HCT116 (cell line): ENCODE data around the gene C1orf35. TPM values are rescaled to one million over a fixed set of nuclear protein-coding genes. Genes with fewer than 3 reads are reported as not detected.

ENCODE experiments used
- ATAC-seq: fragments of 200-7000 bp; cut with Tn5 transposase; 2 replicates; pipeline ENCODE4 v1.9.1; 2020; ENCODE audit warnings: mild to moderate bottlenecking, moderate library complexity
- BruUV-seq: library from RNA; stranded (reverse); fragments of 400-500 nt; replicated peaks from 2 replicates; lab custom pipeline; 2021; lab: Mats Ljungman, UMichigan
- CTCF ChIA-PET: fragments of 300-600 bp; sonication (Branson Sonifier 250); formaldehyde crosslinking; loops from one replicate; lab custom pipeline; 2021; ENCODE audit warnings: antibody characterized with exemption; lab: Charles Lee
- POLR2A ChIA-PET: fragments of 300-600, 350-600 bp; sonication (Branson Sonifier 250); formaldehyde crosslinking; loops from one replicate; lab custom pipeline; 2021; ENCODE audit warnings: antibody characterized with exemption; lab: Charles Lee
- RAD21 ChIA-PET, 2 experiments: fragments of 300-600 bp; sonication (Branson Sonifier 250); formaldehyde crosslinking; loops; one replicate each; lab custom pipeline; 2023; ENCODE audit warnings: low total read pairs in 2 of 2; ENCODE audit not compliant: uncharacterized antibody in 2 of 2, unreplicated experiment in 2 of 2, low non-redundant PET in 1 of 2; lab: Charles Lee
- DNase-seq: peaks from one replicate; pipeline ENCODE4 v3.0.0-alpha.2; 2010; ENCODE audit warnings: low read depth, low spot score
- H2AFZ ChIP-seq: fragments of 200-600 bp; shearing (Covaris generic), sonication (generic); 2 replicates; pipeline ENCODE4 v1.6.1; 2017; ENCODE audit warnings: low read depth, mixed run types, mixed read lengths, antibody characterized with exemption, low read length; ENCODE audit not compliant: poor library complexity, severe bottlenecking
- H3K27ac ChIP-seq: 2 replicates; pipeline ENCODE4 v1.5.1; 2012; ENCODE audit warnings: low read depth, low read length
- H3K27me3 ChIP-seq: fragments of 200-600 bp; sonication (generic); 2 replicates; pipeline ENCODE4 v1.6.1; 2016; ENCODE audit warnings: mixed run types, low read length, mixed read lengths; ENCODE audit not compliant: insufficient read depth
- H3K36me3 ChIP-seq, 2 experiments: fragments of 200-500 bp in 1 of 2; fragments of 200-600 bp in 1 of 2; sonication (Bioruptor generic) in 1 of 2; sonication (generic) in 1 of 2; 2 replicates each; pipeline versions ENCODE4 v1.5.1 to v1.6.1; 2014 to 2016; ENCODE audit warnings: low read length in 2 of 2, inconsistent platforms in 1 of 2, mixed read lengths in 1 of 2, mixed run types in 1 of 2; ENCODE audit not compliant: insufficient read depth in 2 of 2, control insufficient read depth in 1 of 2
- H3K4me1 ChIP-seq, 2 experiments: fragments of 200-600 bp in 1 of 2; sonication (generic) in 1 of 2; 2 replicates each; pipeline versions ENCODE4 v1.5.1 to v1.6.1; 2012 to 2017; ENCODE audit warnings: low read length in 2 of 2, inconsistent platforms in 1 of 2, mild to moderate bottlenecking in 1 of 2, mixed read lengths in 1 of 2, mixed run types in 1 of 2, moderate library complexity in 1 of 2; ENCODE audit not compliant: insufficient read depth in 2 of 2, control insufficient read depth in 1 of 2
- H3K4me2 ChIP-seq: fragments of 200-600 bp; sonication (generic); 2 replicates; pipeline ENCODE4 v1.6.1; 2017; ENCODE audit warnings: mixed run types, low read length, mixed read lengths
- H3K4me3 ChIP-seq, 2 experiments: fragments of 200-600 bp in 1 of 2; sonication (generic) in 1 of 2; replicated peaks in 1 of 2; 2 replicates each; pipeline ENCODE4 v1.5.1; 2011 to 2016; ENCODE audit warnings: low read length in 2 of 2, control low read depth in 1 of 2, low read depth in 1 of 2, mild to moderate bottlenecking in 1 of 2, mixed read lengths in 1 of 2, mixed run types in 1 of 2
- H3K79me2 ChIP-seq: fragments of 200-600 bp; sonication (generic); 2 replicates; pipeline ENCODE4 v1.6.1; 2017; ENCODE audit warnings: mild to moderate bottlenecking, mixed run types, low read length, moderate library complexity, mixed read lengths; ENCODE audit not compliant: insufficient read depth
- H3K9ac ChIP-seq: fragments of 200-600 bp; sonication (generic); 2 replicates; pipeline ENCODE4 v1.6.1; 2016; ENCODE audit warnings: low read length, mixed read lengths
- H3K9me2 ChIP-seq: fragments of 200-600 bp; sonication (generic), shearing (Covaris generic); 2 replicates; pipeline ENCODE4 v1.6.1; 2017; ENCODE audit warnings: mixed run types, mild to moderate bottlenecking, moderate library complexity; ENCODE audit not compliant: insufficient read depth
- H3K9me3 ChIP-seq, 2 experiments: fragments of 200-500 bp in 1 of 2; fragments of 200-600 bp in 1 of 2; sonication (Bioruptor generic) in 1 of 2; sonication (generic) in 1 of 2; 2 replicates each; pipeline ENCODE4 v1.6.1; 2014 to 2017; ENCODE audit warnings: low read length in 2 of 2, mixed read lengths in 2 of 2, inconsistent platforms in 1 of 2, low read depth in 1 of 2, mild to moderate bottlenecking in 1 of 2, mixed run types in 1 of 2, moderate library complexity in 1 of 2; ENCODE audit not compliant: control insufficient read depth in 1 of 2, insufficient read depth in 1 of 2
- H4K20me1 ChIP-seq: fragments of 200-600 bp; sonication (generic), shearing (Covaris generic); 2 replicates; pipeline ENCODE4 v1.6.1; 2017; ENCODE audit warnings: mixed run types, mild to moderate bottlenecking, moderate library complexity; ENCODE audit not compliant: insufficient read depth
- CEBPB ChIP-seq: IDR thresholded peaks from 2 replicates; pipeline ENCODE4 v1.6.1; 2012; ENCODE audit warnings: low read depth
- ELF1 ChIP-seq: IDR thresholded peaks from 2 replicates; pipeline ENCODE4 v1.6.1; 2012; ENCODE audit warnings: low read depth, borderline replicate concordance
- EZH2phosphoT487 ChIP-seq: fragments of 200-600 bp; IDR thresholded peaks from 2 replicates; pipeline ENCODE4 v1.6.1; 2018; ENCODE audit warnings: antibody characterized with exemption, borderline replicate concordance
- POLR2AphosphoS5 ChIP-seq: IDR thresholded peaks from 2 replicates; pipeline ENCODE4 v1.6.1; 2011; ENCODE audit warnings: mild to moderate bottlenecking, low read depth, low read length, moderate library complexity
- SIN3A ChIP-seq: IDR thresholded peaks from 2 replicates; pipeline ENCODE4 v1.6.1; 2012; ENCODE audit warnings: low read depth
- SRF ChIP-seq: IDR thresholded peaks from 2 replicates; pipeline ENCODE4 v1.6.1; 2012; ENCODE audit warnings: low read depth
- ZNF274 ChIP-seq: fragments of 200-500 bp; sonication (Bioruptor generic); IDR thresholded peaks from 2 replicates; pipeline ENCODE4 v1.6.1; 2014; ENCODE audit warnings: mild to moderate bottlenecking, low read depth, low read length, inconsistent platforms
- intact Hi-C: fragments of 100-400 bp; cut with micrococcal nuclease; formaldehyde crosslinking; loops from 2 replicates; pipeline ENCODE4 v1.10.0; 2022
- total RNA-seq: library from RNA; stranded (reverse); gene quantifications from one replicate; pipeline ENCODE4 v1.2.1, GENCODE V29; 2021; ENCODE audit not compliant: unreplicated experiment

The C1orf35 gene
- total RNA-seq, 1 experiment from 2014 or later: 26.1 TPM

DNA sequence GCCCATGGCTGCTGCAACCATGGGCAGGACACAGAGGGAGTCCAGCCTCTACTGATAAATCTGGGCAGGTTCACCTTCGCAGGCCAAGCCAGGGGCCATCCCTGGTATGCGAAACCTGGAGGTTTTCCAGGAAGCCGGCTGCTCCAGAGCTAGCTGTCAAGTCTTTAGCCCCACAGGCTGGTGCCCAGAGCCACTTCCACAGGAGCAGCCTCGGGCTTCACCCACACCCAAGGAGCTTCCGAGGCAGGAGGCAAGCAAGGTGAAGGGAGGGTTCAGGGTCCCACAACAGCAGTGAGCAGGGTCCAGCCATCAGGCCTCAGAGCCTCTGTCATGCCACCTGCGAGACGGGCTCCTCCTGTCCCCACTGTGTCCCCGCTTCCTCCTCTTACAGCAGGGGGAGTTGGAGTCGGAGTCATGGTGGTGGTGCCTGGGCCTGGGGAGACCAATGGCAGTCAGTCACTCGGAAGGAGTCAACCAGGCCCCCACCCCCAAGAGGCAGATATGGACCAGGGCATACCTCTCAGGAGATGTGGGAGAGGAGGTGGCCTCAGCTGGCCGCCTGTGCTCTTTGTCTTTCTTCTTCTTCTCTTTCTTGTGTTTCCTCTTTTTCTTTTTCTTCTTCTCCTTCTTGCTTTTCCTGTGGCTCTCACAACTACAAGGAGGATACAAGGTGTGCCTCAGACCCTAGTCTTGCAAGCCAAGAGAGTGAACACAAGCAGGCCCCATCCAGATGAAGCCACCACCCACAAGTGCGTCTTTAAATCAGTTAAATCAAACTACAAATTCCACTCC, 2.1 kb downstream of the C1orf35 start:
- DNase-seq (no peak), ATAC-seq (no peak)
- H3K36me3 ChIP-seq: peaks cover 15 to 31% of the 10 kb centered on the region in 2 experiments; a peak in 3 of 4 replicates
- peak overlapping the region; percentile 85; the same call in 1 of the 2 replicates for H3K27ac ChIP-seq
- POLR2A ChIA-PET: interaction anchor here (1.0 kb wide), 1 partner anchor 16 kb away, joined by 3 read pairs; no protein-coding TSS in a partner anchor
- intact Hi-C loops: no loop called here
- no peak overlapping the region for H2AFZ ChIP-seq
- BruUV-seq: TSS peak; percentile 66
- RAD21 ChIA-PET: interaction anchor here in 1 of 2 experiments (0.6 kb wide), 1 partner anchor 94 kb away, joined by 3 read pairs; the partner anchor contains the start of gene WNT3A
- peak overlapping the region; percentile 94 for H3K4me2 ChIP-seq
- no peaks in the 10 kb centered on the region for H3K9me2 ChIP-seq
- no peak for TF ChIP-seq SRF
- TF ChIP-seq ELF1: no peak
- no peak for TF ChIP-seq SIN3A
- TF ChIP-seq ZNF274: no peak
- TF ChIP-seq POLR2AphosphoS5: peak; percentile 33; the same call in 1 of the 2 replicates
- no peak for TF ChIP-seq EZH2phosphoT487
- TF ChIP-seq, all 23 proteins: peak for 1
- Histone ChIP-seq H4K20me1 (no peaks in the 10 kb centered on the region), H3K27me3 (no peaks in the 10 kb centered on the region), H3K9me3 (no peaks in the 10 kb centered on the region), H3K79me2 (peaks cover 62% of the 10 kb centered on the region), H3K4me1 (peaks cover 2 to 21% of the 10 kb centered on the region in 2 experiments; a peak in 3 of 4 replicates), H3K4me3 (peak overlapping the region; percentile 82 to 91), H3K9ac (peak overlapping the region; percentile 91; the same call in 1 of the 2 replicates)
- CTCF ChIA-PET: no interaction called here

GRCh38 chr1:228099331-228099732, 3.8 kb downstream of the C1orf35 start:
- no peak overlapping the region for H2AFZ ChIP-seq
- no peak overlapping the region for H3K4me3 ChIP-seq
- H4K20me1 ChIP-seq: peaks cover 9% of the 10 kb centered on the region; the same call in 1 of the 2 replicates
- H3K4me2 ChIP-seq: no peak overlapping the region
- RAD21 ChIA-PET: no interaction called here
- DNase-seq (no peak), ATAC-seq (no peak)
- no peak for TF ChIP-seq CEBPB
- BruUV-seq: no TSS peak
- POLR2A ChIA-PET: no interaction called here
- peaks cover 2 to 21% of the 10 kb centered on the region in 2 experiments; a peak in 3 of 4 replicates for H3K4me1 ChIP-seq
- no peaks in the 10 kb centered on the region for H3K27me3 ChIP-seq
- H3K79me2 ChIP-seq: peaks cover 79% of the 10 kb centered on the region
- peaks cover 5 to 6% of the 10 kb centered on the region in 2 experiments; a peak in 2 of 4 replicates for H3K9me3 ChIP-seq
- peaks cover 15 to 43% of the 10 kb centered on the region in 2 experiments for H3K36me3 ChIP-seq
- H3K27ac ChIP-seq: no peak overlapping the region; the same call in 1 of the 2 replicates
- no peaks in the 10 kb centered on the region for H3K9me2 ChIP-seq
- no peak overlapping the region for H3K9ac ChIP-seq
- intact Hi-C loops: no loop called here
- CTCF ChIA-PET: interaction anchor here (1.3 kb wide), 1 partner anchor 100 kb away, joined by 6 read pairs; no protein-coding TSS in a partner anchor
